ENCODE measurements around the gene TP53BP1.
A peak's percentile ranks its signal among the peaks of the same experiment; 100 is the strongest.

The TP53BP1 gene

DNA sequence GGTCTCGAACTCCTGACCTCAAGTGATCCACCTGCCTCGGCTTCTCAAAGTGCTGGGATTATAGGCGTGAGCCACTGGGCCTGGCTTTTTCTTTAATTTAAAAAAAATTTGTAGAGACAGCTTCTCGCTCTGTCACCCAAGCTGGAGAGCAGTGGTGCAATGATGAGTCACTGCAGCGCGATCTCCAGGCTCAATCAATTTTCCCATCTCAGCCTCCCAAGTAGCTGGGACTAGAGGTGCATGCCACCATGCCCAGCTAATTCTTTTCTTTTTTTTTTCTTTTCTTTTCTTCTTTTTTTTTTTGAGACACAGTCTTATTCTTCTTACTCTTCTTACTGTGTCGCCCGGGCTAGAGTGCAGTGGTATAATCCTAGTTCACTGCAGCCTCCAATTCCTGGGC, 102.2 kb downstream of the TP53BP1 start:
- TF ChIP-seq, protein P1, sequence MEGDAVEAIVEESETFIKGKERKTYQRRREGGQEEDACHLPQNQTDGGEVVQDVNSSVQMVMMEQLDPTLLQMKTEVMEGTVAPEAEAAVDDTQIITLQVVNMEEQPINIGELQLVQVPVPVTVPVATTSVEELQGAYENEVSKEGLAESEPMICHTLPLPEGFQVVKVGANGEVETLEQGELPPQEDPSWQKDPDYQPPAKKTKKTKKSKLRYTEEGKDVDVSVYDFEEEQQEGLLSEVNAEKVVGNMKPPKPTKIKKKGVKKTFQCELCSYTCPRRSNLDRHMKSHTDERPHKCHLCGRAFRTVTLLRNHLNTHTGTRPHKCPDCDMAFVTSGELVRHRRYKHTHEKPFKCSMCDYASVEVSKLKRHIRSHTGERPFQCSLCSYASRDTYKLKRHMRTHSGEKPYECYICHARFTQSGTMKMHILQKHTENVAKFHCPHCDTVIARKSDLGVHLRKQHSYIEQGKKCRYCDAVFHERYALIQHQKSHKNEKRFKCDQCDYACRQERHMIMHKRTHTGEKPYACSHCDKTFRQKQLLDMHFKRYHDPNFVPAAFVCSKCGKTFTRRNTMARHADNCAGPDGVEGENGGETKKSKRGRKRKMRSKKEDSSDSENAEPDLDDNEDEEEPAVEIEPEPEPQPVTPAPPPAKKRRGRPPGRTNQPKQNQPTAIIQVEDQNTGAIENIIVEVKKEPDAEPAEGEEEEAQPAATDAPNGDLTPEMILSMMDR (IDR thresholded peaks at IDR 0.05; ENCODE audit: control extremely low read depth, extremely low read depth, low read depth, missing control alignments) = no peak
- ChIA-PET CTCF (interaction anchor here (1.3 to 2.4 kb wide), 2 partner anchors 16 to 45 kb away, joined by 3 to 7 read pairs; no protein-coding TSS in a partner anchor), POLR2A (no interaction called here)
- DNase-seq (ENCODE audit: extremely low spot score) = no peak

DNA sequence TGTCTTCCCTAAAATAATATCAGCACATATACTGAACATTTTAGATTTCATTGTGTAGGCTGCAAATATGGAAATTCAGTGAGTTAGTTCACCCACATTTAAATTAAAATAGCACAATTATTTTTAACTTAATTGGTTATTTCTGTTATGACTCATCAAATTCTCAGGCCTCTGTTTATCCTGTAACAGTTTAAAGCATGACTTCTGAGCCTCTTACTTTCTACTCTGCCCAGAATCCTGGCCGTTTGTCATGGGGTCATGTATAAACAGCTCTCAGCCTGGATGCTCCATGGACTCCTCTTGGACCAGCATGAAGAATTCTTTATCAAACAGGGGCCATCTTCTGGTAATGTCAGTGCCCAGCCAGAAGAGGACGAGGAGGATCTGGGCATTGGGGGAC, 109.9 kb downstream of the TP53BP1 start:
- DNase-seq (ENCODE audit: extremely low spot score) = no peak
- POLR2A ChIA-PET = no interaction called here
- CTCF ChIA-PET = interaction anchor here (1.2 to 1.5 kb wide), 2 partner anchors 20 to 131 kb away, joined by 3 to 4 read pairs; no protein-coding TSS in a partner anchor
- TF ChIP-seq, protein P1 (IDR thresholded peaks at IDR 0.05; ENCODE audit: control extremely low read depth, extremely low read depth, low read depth, missing control alignments) = no peak

DNA sequence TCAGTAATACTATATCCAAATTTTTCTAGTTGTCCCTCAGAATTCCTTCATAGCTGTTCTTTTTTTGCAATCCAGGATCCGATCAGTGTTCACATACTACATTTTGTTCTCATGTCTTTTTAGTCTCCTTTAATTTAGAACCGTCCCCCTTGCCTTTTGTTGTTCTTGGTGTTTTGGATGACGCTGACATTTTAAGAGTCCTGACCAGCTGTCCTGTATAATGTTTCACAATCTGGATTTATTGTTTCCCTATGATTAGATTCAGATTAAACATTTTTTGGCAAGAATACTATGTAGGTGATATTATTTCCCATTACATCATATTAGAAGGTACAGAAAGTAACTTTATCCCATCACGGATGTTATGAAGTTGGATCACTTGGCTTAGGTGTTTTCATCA, 110.6 kb downstream of the TP53BP1 start:
- CTCF ChIA-PET = interaction anchor here (1.0 to 1.4 kb wide), 2 partner anchors 26 to 52 kb away, joined by 3 read pairs; no protein-coding TSS in a partner anchor
- TF ChIP-seq, protein P1 (IDR thresholded peaks at IDR 0.05; ENCODE audit: control extremely low read depth, extremely low read depth, low read depth, missing control alignments) = no peak
- POLR2A ChIA-PET = no interaction called here
- DNase-seq (ENCODE audit: extremely low spot score) = no peak

DNA sequence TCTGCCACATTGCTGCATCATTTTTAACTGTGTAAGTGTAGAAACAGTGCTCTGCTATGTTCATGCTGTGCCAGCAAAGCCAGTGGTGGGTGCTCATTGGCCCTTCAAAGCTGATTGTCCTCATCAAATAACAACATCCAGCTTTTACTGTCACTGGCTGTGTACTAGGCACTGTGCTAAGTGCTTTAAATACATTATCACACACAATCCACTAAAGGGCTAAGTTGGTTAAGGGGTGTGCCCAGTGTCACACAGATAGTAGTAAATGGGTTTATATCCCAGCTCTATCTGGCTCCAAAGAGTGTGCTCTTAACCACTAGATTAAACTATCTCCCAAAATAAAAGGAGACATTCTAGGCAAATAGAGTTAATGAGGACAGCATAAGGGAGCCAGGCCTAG, 114.4 kb downstream of the TP53BP1 start:
- CTCF ChIA-PET = interaction anchor here (1.0 to 6.6 kb wide), 4 partner anchors 9 to 33 kb away, joined by 3 to 52 read pairs (median 4); no protein-coding TSS in a partner anchor
- TF ChIP-seq, protein P1 (IDR thresholded peaks at IDR 0.05; ENCODE audit: control extremely low read depth, extremely low read depth, low read depth, missing control alignments) = no peak
- DNase-seq (ENCODE audit: extremely low spot score) = no peak
- POLR2A ChIA-PET = no interaction called here

DNA sequence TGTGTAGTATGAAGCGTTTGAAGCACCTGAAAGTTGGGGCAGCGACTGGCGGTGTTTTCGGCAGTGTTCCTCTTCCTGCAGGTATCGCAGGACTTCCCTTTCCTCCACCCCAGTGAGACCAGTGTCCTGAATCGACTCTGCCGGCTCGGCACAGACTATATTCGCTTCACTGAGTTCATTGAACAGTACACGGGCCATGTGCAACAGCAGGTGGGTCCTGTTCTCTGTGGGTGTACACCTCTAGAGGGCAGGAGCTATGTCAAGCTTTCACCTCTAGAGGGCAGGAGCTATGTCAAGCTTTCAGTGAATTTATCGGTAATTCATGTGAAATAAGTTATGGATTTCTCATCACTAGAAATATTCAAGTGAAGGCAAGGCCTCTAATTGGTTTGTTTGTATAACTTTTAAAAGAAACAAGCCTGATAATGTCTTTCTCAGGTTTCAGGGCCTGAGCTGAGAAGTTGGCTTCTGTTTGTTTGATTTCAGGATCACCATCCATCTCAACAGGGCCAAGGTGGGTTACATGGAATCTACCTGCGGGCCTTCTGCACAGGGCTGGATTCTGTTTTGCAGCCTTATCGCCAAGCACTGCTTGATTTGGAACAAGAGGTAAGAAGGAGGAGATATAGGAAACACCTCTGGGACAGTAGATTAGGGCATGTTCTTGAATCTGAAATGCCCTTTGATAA, 116.8 kb downstream of the TP53BP1 start:
- TF ChIP-seq, protein P1 (IDR thresholded peaks at IDR 0.05; ENCODE audit: control extremely low read depth, extremely low read depth, low read depth, missing control alignments) = peak; percentile 74
- POLR2A ChIA-PET = interaction anchor here (0.6 kb wide), 1 partner anchor 534 kb away, joined by 5 read pairs; no protein-coding TSS in a partner anchor
- peak; percentile 60 for DNase-seq (ENCODE audit: extremely low spot score)
- CTCF ChIA-PET = interaction anchor here (0.6 to 6.6 kb wide), 32 partner anchors 8 to 139 kb away, joined by 3 to 52 read pairs (median 3); partner anchors contain the start of gene TP53BP1

DNA sequence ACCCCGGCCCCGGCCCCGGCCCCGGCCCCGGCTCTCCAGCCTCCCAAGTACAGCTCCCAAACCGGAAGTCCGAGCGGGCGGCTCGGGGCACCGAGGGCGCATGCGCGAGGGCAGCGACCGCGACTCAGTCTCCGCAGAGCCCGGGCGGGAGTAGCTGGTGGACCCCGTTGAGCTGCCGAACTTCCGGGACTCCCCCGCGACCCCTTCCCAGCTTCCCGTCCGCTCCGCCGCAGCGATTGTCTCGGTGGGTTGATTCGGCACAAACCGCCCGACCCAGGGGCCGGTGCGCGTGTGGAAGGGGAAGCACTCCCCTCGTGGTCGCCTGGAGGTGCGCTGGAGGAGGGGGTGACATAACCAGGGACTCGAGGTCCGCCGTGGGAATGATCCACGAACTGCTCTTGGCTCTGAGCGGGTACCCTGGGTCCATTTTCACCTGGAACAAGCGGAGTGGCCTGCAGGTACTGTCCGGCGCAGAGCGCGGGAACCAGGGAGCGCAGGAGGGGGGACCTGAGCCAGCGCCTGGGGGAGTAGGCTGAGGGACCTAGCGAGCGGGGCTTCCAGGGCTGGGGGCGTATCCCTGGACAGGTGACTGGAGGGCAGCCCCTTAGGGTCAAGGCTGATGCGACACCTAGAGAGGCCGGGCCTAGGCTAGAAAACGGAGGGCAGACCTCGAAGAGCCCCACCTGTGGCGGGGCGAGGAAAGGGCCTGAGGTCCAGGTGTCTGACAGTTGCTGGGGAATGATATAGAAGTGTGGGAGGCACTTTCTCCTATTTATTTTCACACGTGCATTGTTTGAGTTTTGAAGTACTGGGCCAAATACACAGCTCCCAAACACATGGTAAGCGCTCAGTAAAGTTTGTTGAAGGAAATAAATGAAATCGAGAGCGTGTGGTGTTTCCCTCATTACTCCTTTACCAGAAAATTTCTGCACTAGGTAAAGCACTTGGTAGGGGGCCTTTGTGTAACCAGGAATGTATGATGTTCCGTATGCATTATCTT, 121.7 kb downstream of the TP53BP1 start, which contains the start of the genes TUBGCP4 and ZSCAN29:
TSS of gene TUBGCP4 (plus strand) at position 127 of the 1,000 bp plus-strand sequence. CDS start at position 381, 254 bp downstream.
TSS of gene ZSCAN29 (minus strand) at position 69 of the 1,000 bp plus-strand sequence. CDS start 1,130 bp downstream, outside the sequence.
- TF ChIP-seq, protein P1 (IDR thresholded peaks at IDR 0.05; ENCODE audit: control extremely low read depth, extremely low read depth, low read depth, missing control alignments) = peak; percentile 49
- CTCF ChIA-PET = interaction anchor here (0.8 to 3.0 kb wide), 15 partner anchors 9 to 400 kb away, joined by 3 to 20 read pairs (median 4); no protein-coding TSS in a partner anchor
- DNase-seq (ENCODE audit: extremely low spot score) = peak; percentile 96
- POLR2A ChIA-PET = no interaction called here
